Measurements from ENCODE around the gene FRMPD1. TPM values are rescaled to one million over a fixed set of nuclear protein-coding genes. Genes with fewer than 3 reads are reported as not detected.

FRMPD1 gene
- polyA plus RNA-seq, 1 donor from 2014 or later = 0.35 TPM

- Histone ChIP-seq H3K27ac (ENCODE audit: low read length) (no peak overlapping the region), H3K79me2 (replicated peaks; ENCODE audit: insufficient read depth, low read length) (no peaks in the 10 kb centered on the region), H3K4me3 (ENCODE audit: low read length) (no peak overlapping the region), H3K36me3 (ENCODE audit: insufficient read depth, low read length) (no peaks in the 10 kb centered on the region), H4K20me1 (ENCODE audit: insufficient read depth) (no peaks in the 10 kb centered on the region), H3K9me2 (ENCODE audit: insufficient read depth, low read length) (no peaks in the 10 kb centered on the region), H3K27me3 (ENCODE audit: insufficient read depth, low read depth, low read length) (no peaks in the 10 kb centered on the region), H3K9ac (ENCODE audit: low read length) (no peak overlapping the region), H3K4me2 (ENCODE audit: low read length) (no peak overlapping the region), H3F3A (ENCODE audit: insufficient read depth, low read length, poor library complexity, severe bottlenecking) (no peaks in the 10 kb centered on the region), H3K9me3 (ENCODE audit: low read length) (no peaks in the 10 kb centered on the region), H2AFZ (ENCODE audit: low read depth, low read length) (no peak overlapping the region)
- TF ChIP-seq MXI1 (conservative IDR thresholded peaks at IDR 0.05; ENCODE audit: poor library complexity, severe bottlenecking) = no peak
These were observed 14.9 kb upstream of the FRMPD1 start for GRCh38 chr9:37635808-37636207.

- H3K4me3 ChIP-seq (ENCODE audit: low read length) = no peak overlapping the region
- H3K79me2 ChIP-seq (replicated peaks; ENCODE audit: insufficient read depth, low read length) = no peaks in the 10 kb centered on the region
- H3K9ac ChIP-seq (ENCODE audit: low read length) = no peak overlapping the region
- H3K9me2 ChIP-seq (ENCODE audit: insufficient read depth, low read length) = no peaks in the 10 kb centered on the region
- no peak for TF ChIP-seq EP300 (conservative IDR thresholded peaks at IDR 0.05; ENCODE audit: poor library complexity, severe bottlenecking)
- no peak for TF ChIP-seq MXI1 (conservative IDR thresholded peaks at IDR 0.05; ENCODE audit: poor library complexity, severe bottlenecking)
- TF ChIP-seq SMC3 (conservative IDR thresholded peaks at IDR 0.05; ENCODE audit: poor library complexity) = no peak
- no peak for TF ChIP-seq TAF1 (IDR thresholded peaks at IDR 0.05; ENCODE audit: low read depth)
- TF ChIP-seq CTCF (IDR thresholded peaks at IDR 0.05; ENCODE audit: poor library complexity, severe bottlenecking) = no peak
- no peak for TF ChIP-seq EZH2 (IDR thresholded peaks at IDR 0.05; ENCODE audit: borderline replicate concordance, insufficient read depth, low read length, poor library complexity, severe bottlenecking)
- TF ChIP-seq REST (IDR thresholded peaks at IDR 0.05; ENCODE audit: borderline replicate concordance) = no peak
- TF ChIP-seq RAD21 (conservative IDR thresholded peaks at IDR 0.05) = no peak
- no peak for TF ChIP-seq POLR2AphosphoS5 (IDR thresholded peaks at IDR 0.05)
- H3K9me3 ChIP-seq (ENCODE audit: low read length) = no peaks in the 10 kb centered on the region
- no peaks in the 10 kb centered on the region for H3F3A ChIP-seq (ENCODE audit: insufficient read depth, low read length, poor library complexity, severe bottlenecking)
- no peak overlapping the region for H2AFZ ChIP-seq (ENCODE audit: low read depth, low read length)
- H3K4me2 ChIP-seq (ENCODE audit: low read length) = no peak overlapping the region
- H3K36me3 ChIP-seq (ENCODE audit: insufficient read depth, low read length) = no peaks in the 10 kb centered on the region
- H4K20me1 ChIP-seq (ENCODE audit: insufficient read depth) = no peaks in the 10 kb centered on the region
- H3K27ac ChIP-seq (ENCODE audit: low read length) = no peak overlapping the region
- no peaks in the 10 kb centered on the region for H3K27me3 ChIP-seq (ENCODE audit: insufficient read depth, low read depth, low read length)
These were observed 14.0 kb upstream of the FRMPD1 start for GRCh38 chr9:37636511-37637448.
